AG09309 (cell line): ENCODE measurements around the gene HTRA3.

Experiments
- DNase-seq: peaks from one replicate; pipeline ENCODE4 v3.0.0-alpha.2; 2010; ENCODE audit warnings: low read depth
- H3K4me3 ChIP-seq: 2 replicates; pipeline ENCODE4 v1.5.1; 2011; ENCODE audit warnings: mild to moderate bottlenecking, low read depth, low read length, moderate library complexity; ENCODE audit not compliant: control insufficient read depth
- TF ChIP-seq, protein P1 (sequence below): IDR thresholded peaks from 2 replicates; pipeline ENCODE4 v1.5.1; 2011; ENCODE audit warnings: mild to moderate bottlenecking, low read depth, low read length, inconsistent platforms; ENCODE audit not compliant: insufficient read depth, control insufficient read depth; ENCODE audit errors: missing control alignments

HTRA3 gene

GRCh38 chr4:8350841-8351461 is 81.4 kb downstream of the HTRA3 start:
- DNase-seq: no peak
- TF ChIP-seq, protein P1, sequence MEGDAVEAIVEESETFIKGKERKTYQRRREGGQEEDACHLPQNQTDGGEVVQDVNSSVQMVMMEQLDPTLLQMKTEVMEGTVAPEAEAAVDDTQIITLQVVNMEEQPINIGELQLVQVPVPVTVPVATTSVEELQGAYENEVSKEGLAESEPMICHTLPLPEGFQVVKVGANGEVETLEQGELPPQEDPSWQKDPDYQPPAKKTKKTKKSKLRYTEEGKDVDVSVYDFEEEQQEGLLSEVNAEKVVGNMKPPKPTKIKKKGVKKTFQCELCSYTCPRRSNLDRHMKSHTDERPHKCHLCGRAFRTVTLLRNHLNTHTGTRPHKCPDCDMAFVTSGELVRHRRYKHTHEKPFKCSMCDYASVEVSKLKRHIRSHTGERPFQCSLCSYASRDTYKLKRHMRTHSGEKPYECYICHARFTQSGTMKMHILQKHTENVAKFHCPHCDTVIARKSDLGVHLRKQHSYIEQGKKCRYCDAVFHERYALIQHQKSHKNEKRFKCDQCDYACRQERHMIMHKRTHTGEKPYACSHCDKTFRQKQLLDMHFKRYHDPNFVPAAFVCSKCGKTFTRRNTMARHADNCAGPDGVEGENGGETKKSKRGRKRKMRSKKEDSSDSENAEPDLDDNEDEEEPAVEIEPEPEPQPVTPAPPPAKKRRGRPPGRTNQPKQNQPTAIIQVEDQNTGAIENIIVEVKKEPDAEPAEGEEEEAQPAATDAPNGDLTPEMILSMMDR: no peak
- H3K4me3 ChIP-seq: no peak overlapping the region

DNA sequence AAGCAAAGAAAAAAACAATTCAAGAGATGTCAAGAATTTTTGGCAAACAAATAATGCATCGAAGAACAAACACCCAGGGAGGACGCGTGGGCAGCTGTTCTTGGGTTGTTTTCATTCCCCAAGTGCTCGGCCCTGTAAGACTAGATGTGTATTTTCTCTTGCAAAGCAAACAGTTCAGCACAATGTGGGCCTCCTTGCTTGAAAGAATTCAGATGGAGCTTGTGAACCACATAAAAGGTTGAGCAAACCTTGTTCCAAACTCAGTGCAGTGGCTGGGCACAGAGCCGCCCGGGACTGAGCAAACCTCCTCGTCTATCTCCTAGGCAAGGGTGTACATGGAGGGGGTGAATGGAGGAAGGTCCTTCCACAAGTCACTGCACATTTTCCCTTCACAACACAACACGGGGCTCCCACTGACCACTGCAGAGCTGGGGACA is 82.4 kb downstream of the HTRA3 start:
- no peak for DNase-seq
- TF ChIP-seq, protein P1: no peak
- no peak overlapping the region for H3K4me3 ChIP-seq

DNA sequence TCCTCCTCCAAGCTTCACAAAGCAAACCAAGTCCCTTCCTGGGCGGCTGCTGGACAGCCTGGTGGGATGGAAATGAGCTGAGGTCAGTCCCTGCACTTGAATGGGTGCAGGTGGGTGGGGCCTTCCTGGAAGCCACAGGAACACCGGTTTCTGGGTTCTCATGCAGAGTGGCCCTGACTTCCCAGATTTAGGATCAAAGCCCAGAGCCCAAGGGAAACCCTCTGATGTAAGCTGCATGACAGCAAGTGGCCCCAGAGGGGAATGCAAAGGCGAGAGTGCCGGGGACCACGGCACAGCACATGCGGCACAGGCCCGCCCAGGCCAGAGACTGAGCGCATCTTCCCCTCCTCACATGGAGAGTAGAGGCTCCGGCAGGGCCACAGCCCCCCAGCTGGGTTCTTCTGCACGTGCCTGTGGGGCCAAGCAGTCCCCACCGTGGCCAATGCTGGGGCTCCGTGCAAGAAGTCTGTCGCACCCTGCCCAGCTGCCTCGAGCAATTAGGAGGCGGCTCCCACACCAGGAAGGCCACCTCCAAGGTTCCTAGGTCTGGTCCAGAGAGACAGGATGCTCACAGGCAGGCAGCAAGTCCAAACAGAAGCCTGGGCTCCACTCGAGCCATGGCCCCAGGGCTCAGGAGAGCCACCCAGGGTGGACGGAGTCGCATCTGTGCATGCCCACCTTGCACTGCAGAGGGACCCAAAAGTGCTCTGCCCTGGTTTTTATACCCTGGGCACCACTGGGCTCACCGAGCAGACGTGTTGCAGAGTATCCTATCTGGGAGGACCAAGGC is 83.0 kb downstream of the HTRA3 start:
- no peak for DNase-seq
- TF ChIP-seq, protein P1: no peak
- no peak overlapping the region for H3K4me3 ChIP-seq

DNA sequence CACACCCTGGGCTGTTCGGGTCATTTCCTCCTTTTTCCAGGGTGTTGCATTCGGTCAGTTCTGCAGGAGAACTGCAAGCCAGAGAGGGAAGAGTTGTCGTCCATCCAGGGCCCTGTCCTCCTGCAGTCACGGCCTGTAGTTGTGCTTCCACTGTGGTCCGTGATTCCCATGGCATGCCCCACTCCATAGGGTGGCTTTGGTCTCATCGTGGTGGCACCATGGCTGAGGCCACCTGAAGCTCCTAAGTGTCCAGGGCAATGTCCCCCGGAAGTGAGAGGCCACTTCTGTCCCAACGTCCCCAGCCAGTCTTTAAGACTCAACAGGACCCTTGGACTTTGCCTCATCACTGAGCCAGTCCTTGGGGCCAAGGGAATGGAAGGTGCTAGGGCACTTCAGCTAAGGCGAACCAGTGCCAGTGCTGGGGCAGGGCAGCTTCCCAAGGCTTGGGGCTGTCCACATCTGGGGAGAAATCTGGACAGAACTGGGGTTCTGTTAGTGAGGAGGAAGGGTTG is 83.7 kb downstream of the HTRA3 start:
- TF ChIP-seq, protein P1: no peak
- no peak for DNase-seq
- no peak overlapping the region for H3K4me3 ChIP-seq

DNA sequence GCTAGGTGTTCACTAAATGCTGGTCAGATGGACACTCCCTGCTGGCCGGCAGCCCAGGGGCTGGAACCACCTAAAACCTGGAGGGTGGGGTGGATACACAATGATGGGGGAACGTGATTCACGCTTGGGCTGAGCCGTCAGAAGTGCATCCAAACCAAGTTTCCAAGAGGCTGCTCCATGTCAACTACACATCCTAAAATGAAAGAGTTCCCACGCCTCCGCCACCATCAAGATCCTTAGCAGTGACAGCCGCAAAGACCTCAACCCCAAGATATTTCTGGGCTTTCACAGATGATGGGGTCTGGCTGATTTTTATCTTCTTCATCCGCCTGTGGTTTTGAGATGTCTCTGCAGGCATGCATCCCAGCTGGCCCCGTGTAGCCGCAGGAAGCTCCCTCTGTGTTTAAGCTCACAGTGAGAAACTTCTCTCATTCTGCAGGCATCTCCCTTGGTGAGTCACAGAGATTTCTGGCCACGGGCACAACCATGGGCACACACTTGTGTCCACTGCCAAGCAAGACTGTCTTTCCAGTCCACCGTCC is 84.4 kb downstream of the HTRA3 start:
- no peak for DNase-seq
- TF ChIP-seq, protein P1: no peak

DNA sequence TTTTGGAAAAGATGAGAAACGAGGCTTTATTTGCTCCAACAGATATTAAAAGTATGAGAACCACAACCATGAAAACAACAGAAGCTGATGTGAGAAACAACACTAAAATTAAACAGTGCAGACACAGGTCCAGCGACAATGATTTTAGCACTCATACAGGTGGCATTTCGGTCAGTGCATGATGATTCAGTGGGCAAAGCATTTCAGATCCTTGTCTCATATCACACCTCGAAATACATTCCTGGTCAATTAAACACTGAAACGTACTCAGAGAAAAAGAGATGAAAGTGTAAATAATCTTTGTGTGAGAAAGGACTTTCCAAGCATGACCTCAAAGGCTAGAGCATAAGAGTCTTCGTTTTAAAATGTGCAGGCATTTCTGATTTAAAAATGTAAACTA is 85.8 kb downstream of the HTRA3 start:
- DNase-seq: no peak
- TF ChIP-seq, protein P1: no peak
- no peak overlapping the region for H3K4me3 ChIP-seq

More for the DNA sequence above, 84.4 kb downstream of the HTRA3 start:
- no peak overlapping the region for H3K4me3 ChIP-seq
